ENCODE data around the gene KLHL2. TPM values are rescaled to one million over a fixed set of nuclear protein-coding genes. Genes with fewer than 3 reads are reported as not detected.

Gene KLHL2
- total RNA-seq, 1 donor from 2014 or later = 17.7 TPM

GRCh38 chr4:165327211-165328100, 120.1 kb downstream of the KLHL2 start, which contains the start of gene MSMO1:
Gene MSMO1 (plus strand): TSS chr4:165327669. CDS start chr4:165333371, 5,702 bp downstream.
- no peaks in the 10 kb centered on the region for H3K27me3 ChIP-seq (ENCODE audit: control insufficient read depth, insufficient read depth, low read length)
- peak; percentile 96 for DNase-seq (ENCODE audit: low read depth)
- H3K4me3 ChIP-seq (ENCODE audit: low read depth, low read length) = peak within 1 kb of the TSS; percentile 82
- no peak for TF ChIP-seq CTCF (IDR thresholded peaks at IDR 0.05; ENCODE audit: insufficient read depth, low read length, poor library complexity, severe bottlenecking)
- peaks cover 2% of the 10 kb centered on the region for H3K36me3 ChIP-seq (ENCODE audit: control insufficient read depth, insufficient read depth, low read length)

GRCh38 chr4:165328101-165328425, 120.7 kb downstream of the KLHL2 start:
- Histone ChIP-seq H3K4me3 (ENCODE audit: low read depth, low read length) (peak overlapping the region; percentile 82), H3K36me3 (ENCODE audit: control insufficient read depth, insufficient read depth, low read length) (peaks cover 2% of the 10 kb centered on the region), H3K27me3 (ENCODE audit: control insufficient read depth, insufficient read depth, low read length) (no peaks in the 10 kb centered on the region)
- TF ChIP-seq CTCF (IDR thresholded peaks at IDR 0.05; ENCODE audit: insufficient read depth, low read length, poor library complexity, severe bottlenecking) = no peak
- no peak for DNase-seq (ENCODE audit: low read depth)

GRCh38 chr4:165328708-165329107, 121.3 kb downstream of the KLHL2 start:
- peaks cover 2% of the 10 kb centered on the region for H3K36me3 ChIP-seq (ENCODE audit: control insufficient read depth, insufficient read depth, low read length)
- no peak for DNase-seq (ENCODE audit: low read depth)
- peak overlapping the region; percentile 82 for H3K4me3 ChIP-seq (ENCODE audit: low read depth, low read length)

GRCh38 chr4:165330071-165330470, 122.7 kb downstream of the KLHL2 start:
- TF ChIP-seq CTCF (IDR thresholded peaks at IDR 0.05; ENCODE audit: insufficient read depth, low read length, poor library complexity, severe bottlenecking) = no peak
- Histone ChIP-seq H3K27me3 (ENCODE audit: control insufficient read depth, insufficient read depth, low read length) (no peaks in the 10 kb centered on the region), H3K4me3 (ENCODE audit: low read depth, low read length) (peak overlapping the region; percentile 82), H3K36me3 (ENCODE audit: control insufficient read depth, insufficient read depth, low read length) (no peaks in the 10 kb centered on the region)
- no peak for DNase-seq (ENCODE audit: low read depth)

More at GRCh38 chr4:165328708-165329107, 121.3 kb downstream of the KLHL2 start:
- no peak for TF ChIP-seq CTCF (IDR thresholded peaks at IDR 0.05; ENCODE audit: insufficient read depth, low read length, poor library complexity, severe bottlenecking)
- H3K27me3 ChIP-seq (ENCODE audit: control insufficient read depth, insufficient read depth, low read length) = no peaks in the 10 kb centered on the region

GRCh38 chr4:165330666-165331065, 123.3 kb downstream of the KLHL2 start:
- Histone ChIP-seq H3K4me3 (ENCODE audit: low read depth, low read length) (peak overlapping the region; percentile 82), H3K36me3 (ENCODE audit: control insufficient read depth, insufficient read depth, low read length) (no peaks in the 10 kb centered on the region), H3K27me3 (ENCODE audit: control insufficient read depth, insufficient read depth, low read length) (no peaks in the 10 kb centered on the region)
- TF ChIP-seq CTCF (IDR thresholded peaks at IDR 0.05; ENCODE audit: insufficient read depth, low read length, poor library complexity, severe bottlenecking) = no peak
- no peak for DNase-seq (ENCODE audit: low read depth)

Measured in kidney epithelial cell (primary cell).